Measurements from ENCODE around the gene SP3.

SP3 gene

DNA sequence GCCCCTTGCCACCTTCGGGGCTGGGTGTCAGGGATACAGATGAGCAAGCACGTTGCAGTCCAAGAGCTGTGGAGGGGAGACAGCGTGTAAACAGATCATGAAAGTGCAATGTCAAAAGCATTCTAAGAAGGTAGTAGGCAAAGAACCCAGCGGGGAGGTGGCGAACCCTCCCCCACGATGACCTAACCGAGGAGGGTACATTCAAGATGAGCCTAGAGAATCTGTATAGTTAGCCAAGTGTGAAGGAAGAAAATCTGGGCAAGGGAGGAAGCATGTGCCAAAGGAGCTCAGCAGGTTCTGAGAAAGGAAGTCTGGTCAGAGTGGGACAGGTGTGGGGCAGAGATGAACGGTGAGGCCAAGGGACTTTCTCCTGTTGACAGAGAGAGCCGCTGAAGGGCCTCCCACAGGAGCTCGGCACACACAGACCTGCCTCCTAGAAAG lies 106.9 kb downstream of the SP3 start:
- no peak for DNase-seq (ENCODE audit: low read depth, low spot score)
